CD14-positive monocyte (primary cell): ENCODE measurements around the gene FNDC3B. TPM values are rescaled to one million over a fixed set of nuclear protein-coding genes. Genes with fewer than 3 reads are reported as not detected.

ENCODE experiments used
- DNase-seq, 3 donors: peaks; one replicate each; pipeline ENCODE4 v3.0.0-alpha.2; 2011 to 2022
- H2AFZ ChIP-seq: 2 replicates; pipeline ENCODE4 v1.6.0; 2012; ENCODE audit warnings: mild to moderate bottlenecking, low read depth, low read length, inconsistent platforms; ENCODE audit not compliant: insufficient read depth, poor library complexity, severe bottlenecking
- H3K27ac ChIP-seq, 2 donors: 1 replicate in 1 of 2; 2 replicates in 1 of 2; pipeline ENCODE4 v1.5.1; 2012 to 2013; ENCODE audit warnings: low read length in 2 of 2, control low read depth in 1 of 2, inconsistent platforms in 1 of 2, low read depth in 1 of 2, mild to moderate bottlenecking in 1 of 2
- H3K27me3 ChIP-seq, 2 donors: one replicate each; pipeline versions ENCODE4 v1.6.0 to v1.6.1; 2011 to 2013; ENCODE audit warnings: low read length in 2 of 2; ENCODE audit not compliant: control insufficient read depth in 2 of 2, insufficient read depth in 2 of 2
- H3K36me3 ChIP-seq, 2 donors: replicated peaks in 1 of 2; 1 replicate in 1 of 2; 2 replicates in 1 of 2; pipeline versions ENCODE4 v1.5.1 to v1.6.1; 2012 to 2013; ENCODE audit warnings: low read length in 2 of 2, control low read depth in 1 of 2, inconsistent platforms in 1 of 2, mild to moderate bottlenecking in 1 of 2; ENCODE audit not compliant: insufficient read depth in 2 of 2, control insufficient read depth in 1 of 2
- H3K4me1 ChIP-seq, 2 donors: 1 replicate in 1 of 2; 2 replicates in 1 of 2; pipeline versions ENCODE4 v1.5.1 to v1.6.1; 2012 to 2013; ENCODE audit warnings: low read length in 2 of 2, control low read depth in 1 of 2, inconsistent platforms in 1 of 2, mild to moderate bottlenecking in 1 of 2, moderate library complexity in 1 of 2; ENCODE audit not compliant: insufficient read depth in 2 of 2, control insufficient read depth in 1 of 2
- H3K4me2 ChIP-seq: replicated peaks from 2 replicates; pipeline ENCODE3; 2012; ENCODE audit warnings: low read length, moderate library complexity, mild to moderate bottlenecking; ENCODE audit not compliant: poor library complexity, severe bottlenecking; ENCODE audit errors: extremely low read depth
- H3K4me3 ChIP-seq, 3 experiments: fragments of 200-600 bp in 1 of 3; sonication (generic) in 1 of 3; replicated peaks in 1 of 3; 1 replicate in 2 of 3; 2 replicates in 1 of 3; pipeline ENCODE4 v1.5.1; 2011 to 2013; ENCODE audit warnings: low read length in 3 of 3, mild to moderate bottlenecking in 3 of 3, control low read depth in 2 of 3, low read depth in 2 of 3, inconsistent platforms in 1 of 3, moderate library complexity in 1 of 3
- H3K79me2 ChIP-seq: 2 replicates; pipeline ENCODE4 v1.6.0; 2012; ENCODE audit warnings: mild to moderate bottlenecking, control low read depth, inconsistent platforms, low read length, moderate library complexity; ENCODE audit not compliant: insufficient read depth
- H3K9ac ChIP-seq: 2 replicates; pipeline ENCODE4 v1.6.0; 2017; ENCODE audit warnings: low read length, mild to moderate bottlenecking; ENCODE audit not compliant: insufficient read depth, poor library complexity, severe bottlenecking
- H3K9me3 ChIP-seq, 2 donors: replicated peaks in 1 of 2; 1 replicate in 1 of 2; 2 replicates in 1 of 2; pipeline versions ENCODE4 v1.5.1 to v1.6.1; 2012 to 2013; ENCODE audit warnings: low read length in 2 of 2, control low read depth in 1 of 2; ENCODE audit not compliant: control insufficient read depth in 1 of 2, insufficient read depth in 1 of 2
- H4K20me1 ChIP-seq: 2 replicates; pipeline ENCODE4 v1.6.0; 2012; ENCODE audit warnings: mild to moderate bottlenecking, low read length, control low read depth, moderate library complexity; ENCODE audit not compliant: insufficient read depth
- H3K27ac Mint-ChIP-seq, 7 donors: one replicate each; pipeline ENCODE4 v1.8.0; 2020; ENCODE audit warnings: mild to moderate bottlenecking in 7 of 7, mixed read lengths in 7 of 7, moderate library complexity in 6 of 7, inconsistent platforms in 2 of 7
- H3K27me3 Mint-ChIP-seq, 3 donors: one replicate each; pipeline ENCODE4 v1.8.0; 2021 to 2022; ENCODE audit warnings: low read depth in 3 of 3, mild to moderate bottlenecking in 3 of 3, mixed read lengths in 3 of 3, moderate library complexity in 3 of 3, inconsistent platforms in 1 of 3
- H3K36me3 Mint-ChIP-seq, 2 donors: one replicate each; pipeline ENCODE4 v1.8.0; 2020; ENCODE audit warnings: mixed read lengths in 2 of 2, inconsistent platforms in 1 of 2, mild to moderate bottlenecking in 1 of 2
- H3K4me1 Mint-ChIP-seq: one replicate; pipeline ENCODE4 v1.8.0; 2020; ENCODE audit warnings: mild to moderate bottlenecking, mixed read lengths
- H3K4me3 Mint-ChIP-seq, 2 donors: one replicate each; pipeline ENCODE4 v1.8.0; 2020; ENCODE audit warnings: mild to moderate bottlenecking in 2 of 2, mixed read lengths in 2 of 2, moderate library complexity in 1 of 2
- H3K9me3 Mint-ChIP-seq, 7 donors: one replicate each; pipeline ENCODE4 v1.8.0; 2020 to 2022; ENCODE audit warnings: mixed read lengths in 7 of 7, mild to moderate bottlenecking in 6 of 7, moderate library complexity in 6 of 7, inconsistent platforms in 2 of 7
- WGBS: methylation state at CpG from one replicate; pipeline ENCODE4 v1.1.5; 2013; ENCODE audit warnings: missing lambda C conversion rate; ENCODE audit not compliant: insufficient coverage; 5-methylcytosine and 5-hydroxymethylcytosine counted together
- intact Hi-C, 2 donors: fragments of 100-400 bp; cut with micrococcal nuclease; formaldehyde crosslinking; loops; one replicate each; pipeline versions ENCODE4 v1.15.0 to v1.15.1; 2023
- polyA plus RNA-seq, 3 donors: library from polyadenylated mRNA; depleted of rRNA in 1 of 3; unstranded in 2 of 3; stranded (reverse) in 1 of 3; fragments of 300-500 nt in 2 of 3; fragments of >200 nt in 1 of 3; fragmentation: Illumina TruSeq in 2 of 3; gene quantifications; 1 replicate in 2 of 3; 2 replicates in 1 of 3; pipeline ENCODE4 v1.2.3, GENCODE V29; 2012 to 2021
- TF ChIP-seq, protein P1 (sequence below): fragments of 200-600 bp; IDR thresholded peaks from one replicate; pipeline ENCODE4 v1.8.0; 2022; ENCODE audit warnings: antibody characterized with exemption, mild to moderate bottlenecking

Gene FNDC3B
- polyA plus RNA-seq, 3 donors: 19.6 to 36.1 (median 25.7) TPM

DNA sequence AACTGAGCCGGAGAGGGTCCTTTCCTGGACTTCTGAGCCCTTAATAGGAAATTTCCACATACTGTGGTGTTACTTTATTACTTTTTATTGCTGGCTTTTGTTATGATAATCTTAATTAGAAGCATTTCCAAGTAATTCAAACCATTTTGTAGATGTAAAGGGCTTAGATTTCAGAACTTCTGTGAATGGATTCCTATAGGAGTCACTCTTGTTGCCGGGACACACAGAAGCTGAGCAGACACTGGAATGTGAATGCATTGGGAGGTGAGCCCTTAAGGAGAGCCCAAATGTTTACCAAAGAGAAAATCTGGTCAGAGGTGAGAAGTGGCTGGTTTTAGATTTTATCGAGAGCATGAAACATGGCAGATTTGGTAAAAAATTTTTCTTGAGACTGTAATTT is 87.4 kb downstream of the FNDC3B start:
- WGBS: 100% methylated on average over 2 of the region's 3 CpGs
- Histone ChIP-seq H3K4me1 (peaks cover 53 to 60% of the 10 kb centered on the region in 2 donors), H3K36me3 (peaks cover 0 to 25% of the 10 kb centered on the region in 2 donors), H3K4me2 (no peak overlapping the region), H3K9me3 (no peaks in the 10 kb centered on the region), H3K27me3 (no peaks in the 10 kb centered on the region), H3K9ac (no peak overlapping the region), H4K20me1 (no peaks in the 10 kb centered on the region), H2AFZ (no peak overlapping the region), H3K79me2 (peaks cover 87% of the 10 kb centered on the region), H3K4me3 (no peak overlapping the region), H3K27ac (peak overlapping the region in 1 of 2 donors; percentile 100)
- Mint-ChIP-seq H3K36me3 (peaks cover 40 to 43% of the 10 kb centered on the region in 2 donors), H3K9me3 (no peaks in the 10 kb centered on the region), H3K4me3 (no peak overlapping the region), H3K27ac (peak overlapping the region; percentile 43 to 100 (median 86)), H3K27me3 (no peaks in the 10 kb centered on the region), H3K4me1 (peaks cover 65% of the 10 kb centered on the region)
- no peak for DNase-seq
- intact Hi-C loops: loop anchor here in 1 of 2 donors (5.0 kb wide), 1 partner anchor 36 kb away; no protein-coding TSS in a partner anchor
- TF ChIP-seq, protein P1, sequence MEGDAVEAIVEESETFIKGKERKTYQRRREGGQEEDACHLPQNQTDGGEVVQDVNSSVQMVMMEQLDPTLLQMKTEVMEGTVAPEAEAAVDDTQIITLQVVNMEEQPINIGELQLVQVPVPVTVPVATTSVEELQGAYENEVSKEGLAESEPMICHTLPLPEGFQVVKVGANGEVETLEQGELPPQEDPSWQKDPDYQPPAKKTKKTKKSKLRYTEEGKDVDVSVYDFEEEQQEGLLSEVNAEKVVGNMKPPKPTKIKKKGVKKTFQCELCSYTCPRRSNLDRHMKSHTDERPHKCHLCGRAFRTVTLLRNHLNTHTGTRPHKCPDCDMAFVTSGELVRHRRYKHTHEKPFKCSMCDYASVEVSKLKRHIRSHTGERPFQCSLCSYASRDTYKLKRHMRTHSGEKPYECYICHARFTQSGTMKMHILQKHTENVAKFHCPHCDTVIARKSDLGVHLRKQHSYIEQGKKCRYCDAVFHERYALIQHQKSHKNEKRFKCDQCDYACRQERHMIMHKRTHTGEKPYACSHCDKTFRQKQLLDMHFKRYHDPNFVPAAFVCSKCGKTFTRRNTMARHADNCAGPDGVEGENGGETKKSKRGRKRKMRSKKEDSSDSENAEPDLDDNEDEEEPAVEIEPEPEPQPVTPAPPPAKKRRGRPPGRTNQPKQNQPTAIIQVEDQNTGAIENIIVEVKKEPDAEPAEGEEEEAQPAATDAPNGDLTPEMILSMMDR: no peak

DNA sequence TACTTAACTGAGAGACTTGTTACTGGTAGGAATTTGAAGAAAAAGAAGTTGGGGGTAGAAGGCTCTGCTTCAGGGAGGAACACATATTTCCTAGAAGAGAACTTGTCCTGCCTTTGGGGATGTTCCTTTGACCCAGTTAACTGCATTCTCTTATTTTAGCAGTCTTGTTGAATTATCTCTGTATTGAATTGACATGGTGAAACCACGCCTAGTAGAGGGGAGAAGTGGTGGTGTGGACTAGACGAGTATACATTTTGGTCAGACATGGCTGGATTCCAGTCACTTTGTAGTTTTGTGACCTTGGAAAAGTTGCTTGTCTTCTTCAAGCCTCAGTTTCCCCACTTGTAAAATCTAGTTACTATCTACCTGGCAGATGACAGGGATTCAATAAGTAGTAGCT is 87.8 kb downstream of the FNDC3B start:
- Histone ChIP-seq H3K27me3 (no peaks in the 10 kb centered on the region), H3K36me3 (peaks cover 0 to 21% of the 10 kb centered on the region in 2 donors), H3K9ac (no peak overlapping the region), H3K4me1 (peaks cover 57 to 64% of the 10 kb centered on the region in 2 donors), H3K79me2 (peaks cover 87% of the 10 kb centered on the region), H3K27ac (peak overlapping the region in 1 of 2 donors; percentile 100), H2AFZ (no peak overlapping the region), H3K4me2 (no peak overlapping the region), H3K9me3 (no peaks in the 10 kb centered on the region), H3K4me3 (no peak overlapping the region), H4K20me1 (no peaks in the 10 kb centered on the region)
- Mint-ChIP-seq H3K4me1 (peaks cover 67% of the 10 kb centered on the region), H3K4me3 (no peak overlapping the region), H3K36me3 (peaks cover 41 to 42% of the 10 kb centered on the region in 2 donors), H3K9me3 (no peaks in the 10 kb centered on the region), H3K27me3 (no peaks in the 10 kb centered on the region), H3K27ac (peak overlapping the region; percentile 43 to 100 (median 86))
- no peak for DNase-seq
- intact Hi-C loops: loop anchor here in 1 of 2 donors (5.0 kb wide), 1 partner anchor 35 kb away; no protein-coding TSS in a partner anchor
- WGBS: no CpG with 5 or more reads among the region's 2 CpGs
- TF ChIP-seq, protein P1: no peak
